HG02840 (cell line): ENCODE results near the gene FIBP.

Source experiments
- ATAC-seq: cut with Tn5 transposase; IDR thresholded peaks from one replicate; pipeline ENCODE4 v1.9.1; 2021; ENCODE audit warnings: mild to moderate bottlenecking, moderate library complexity, moderate number of reproducible peaks; ENCODE audit not compliant: unreplicated experiment, low FRiP score

Gene FIBP

GRCh38 chr11:65891219-65892136, 3.2 kb upstream of the FIBP start:
- ATAC-seq: no peak

- peak; percentile 48 for ATAC-seq
Observed at GRCh38 chr11:65890324-65891218, 2.3 kb upstream of the FIBP start, which contains the start of gene CCDC85B. Gene CCDC85B (plus strand): TSS chr11:65890673. CDS start chr11:65890784, 111 bp downstream.

GRCh38 chr11:65887723-65888162, 528 bp downstream of the FIBP start:
- no peak for ATAC-seq

GRCh38 chr11:65886826-65887722, 1.2 kb downstream of the FIBP start:
- no peak for ATAC-seq

- ATAC-seq: no peak
Observed at GRCh38 chr11:65885808-65886536, 2.3 kb downstream of the FIBP start.

GRCh38 chr11:65885231-65885630, 3.0 kb downstream of the FIBP start:
- ATAC-seq: no peak

GRCh38 chr11:65884716-65885092, 3.6 kb downstream of the FIBP start:
- ATAC-seq: no peak

- no peak for ATAC-seq
Observed at GRCh38 chr11:65883786-65884715, 4.2 kb downstream of the FIBP start.

GRCh38 chr11:65883058-65883761, 5.1 kb downstream of the FIBP start:
- no peak for ATAC-seq

GRCh38 chr11:65882120-65883057, 5.9 kb downstream of the FIBP start:
- no peak for ATAC-seq

GRCh38 chr11:65880844-65881421, 7.3 kb downstream of the FIBP start:
- no peak for ATAC-seq

GRCh38 chr11:65880027-65880426, 8.2 kb downstream of the FIBP start:
- no peak for ATAC-seq

- ATAC-seq: no peak
Observed at GRCh38 chr11:65879617-65880016, 8.7 kb downstream of the FIBP start, which contains the start of gene CTSW. Gene CTSW (plus strand): TSS chr11:65879837. CDS start chr11:65879855, 18 bp downstream.

- peak; percentile 78 for ATAC-seq
Observed at GRCh38 chr11:65873318-65874156, 14.7 kb downstream of the FIBP start.

GRCh38 chr11:65872586-65873317, 15.5 kb downstream of the FIBP start, which contains the start of gene EFEMP2:
Gene EFEMP2 (minus strand): TSS chr11:65872800. CDS start chr11:65872354, 446 bp downstream.
- no peak for ATAC-seq
